Suprapubic skin (tissue), 3 donors: ENCODE results near the gene PKP2.

Source experiments
- CTCF ChIP-seq, 2 donors: fragments of 200-600 bp in 1 of 2; fragments of 450-650 bp in 1 of 2; sonication (generic) in 1 of 2; IDR thresholded peaks; one replicate each; pipeline ENCODE4 v1.5.1; 2016 to 2019; ENCODE audit warnings: antibody characterized with exemption in 2 of 2, mild to moderate bottlenecking in 1 of 2, moderate library complexity in 1 of 2
- EP300 ChIP-seq: sonication (generic); formaldehyde crosslinking; IDR thresholded peaks from one replicate; pipeline ENCODE4 v1.6.1; 2017; ENCODE audit warnings: antibody characterized with exemption

- TF ChIP-seq CTCF (IDR thresholded peaks at IDR 0.05) (no peak), EP300 (no peak)
Measured at GRCh38 chr12:32821293-32821692, 75.3 kb downstream of the PKP2 start.
